Transverse colon (tissue), 4 donors: ENCODE data around the gene TMEM238L. TPM values are rescaled to one million over a fixed set of nuclear protein-coding genes. Genes with fewer than 3 reads are reported as not detected.
A peak's percentile ranks its signal among the peaks of the same experiment; 100 is the strongest.

ENCODE experiments used
- DNase-seq: peaks from one replicate; pipeline ENCODE4 v3.0.0-alpha.2; 2019
- H3K27ac ChIP-seq, 4 donors: fragments of 200-600 bp; sonication (generic); 2 replicates each; pipeline ENCODE4 v1.5.1; 2016 to 2018; ENCODE audit warnings: inconsistent platforms in 4 of 4
- H3K27me3 ChIP-seq: fragments of 200-600 bp; sonication (generic); 2 replicates; pipeline ENCODE4 v1.5.1; 2017; ENCODE audit warnings: inconsistent platforms
- H3K36me3 ChIP-seq, 4 donors: fragments of 200-600 bp; sonication (generic); 2 replicates each; pipeline ENCODE4 v1.5.1; 2017 to 2019; ENCODE audit warnings: inconsistent platforms in 4 of 4
- H3K4me1 ChIP-seq, 4 donors: fragments of 200-600 bp; sonication (generic); 2 replicates each; pipeline ENCODE4 v1.5.1; 2017 to 2020; ENCODE audit warnings: inconsistent platforms in 4 of 4
- H3K4me3 ChIP-seq, 4 donors: fragments of 200-600 bp; sonication (generic); 1 replicate in 1 of 4; 2 replicates in 3 of 4; pipeline versions ENCODE4 v1.5.1 to v1.6.1; 2017 to 2019; ENCODE audit warnings: inconsistent platforms in 4 of 4
- H3K9me3 ChIP-seq, 2 donors: fragments of 200-600 bp; sonication (generic); 2 replicates each; pipeline ENCODE4 v1.5.1; 2017 to 2019; ENCODE audit warnings: inconsistent platforms in 2 of 2
- CTCF ChIP-seq, 5 experiments: fragments of 200-600 bp in 3 of 5; fragments of 450-650 bp in 2 of 5; sonication (generic) in 3 of 5; IDR thresholded peaks; 1 replicate in 2 of 5; 2 replicates in 3 of 5; pipeline ENCODE4 v1.5.1; 2016 to 2017; ENCODE audit warnings: antibody characterized with exemption in 5 of 5, inconsistent platforms in 3 of 5, mild to moderate bottlenecking in 2 of 5, moderate library complexity in 1 of 5
- EP300 ChIP-seq: sonication (generic); formaldehyde crosslinking; IDR thresholded peaks from one replicate; pipeline ENCODE4 v1.6.1; 2017; ENCODE audit warnings: antibody characterized with exemption, low read depth
- POLR2A ChIP-seq: fragments of 450-650 bp; IDR thresholded peaks from one replicate; pipeline ENCODE4 v1.6.1; 2016; ENCODE audit warnings: antibody characterized with exemption, mild to moderate bottlenecking, moderate library complexity
- POLR2AphosphoS5 ChIP-seq, 3 donors: sonication (generic); formaldehyde crosslinking; IDR thresholded peaks; one replicate each; pipeline ENCODE4 v1.6.1; 2016; ENCODE audit warnings: antibody characterized with exemption in 3 of 3
- WGBS, 2 donors: methylation state at CpG; one replicate each; pipeline ENCODE4 v1.1.5; 2018; ENCODE audit warnings: low coverage in 1 of 2; 5-methylcytosine and 5-hydroxymethylcytosine counted together
- in situ Hi-C, 4 donors: fragments of 200-750 bp; cut with MboI; loops; one replicate each; pipeline versions ENCODE4 v1.15.0 to v1.15.1; 2017; ENCODE audit warnings: low sequenced_read_pairs in 3 of 4, low pct_ligation_motif_present in 1 of 4, low pct_unique_long_range_greater_than_20kb in 1 of 4
- intact Hi-C: fragments of 100-400 bp; cut with DNase I; formaldehyde crosslinking; loops from one replicate; pipeline ENCODE4 v1.15.1; 2023; ENCODE audit warnings: low total_unique reads
- total RNA-seq, 4 donors: library from RNA; depleted of rRNA; stranded (reverse); fragments of >200 nt; gene quantifications; one replicate each; pipeline ENCODE4 v1.1.0, GENCODE V29; 2016

TMEM238L gene
- total RNA-seq, 4 donors from 2014 or later, result 34.4 to 66.5 (median 42.5) TPM

- peaks cover 0 to 24% (median 12%) of the 10 kb centered on the region in 4 donors for H3K4me1 ChIP-seq
- TF ChIP-seq POLR2AphosphoS5 (IDR thresholded peaks at IDR 0.05) (no peak), POLR2A (no peak), EP300 (no peak), CTCF (IDR thresholded peaks at IDR 0.05) (no peak)
- no peaks in the 10 kb centered on the region for H3K36me3 ChIP-seq
- no peaks in the 10 kb centered on the region for H3K27me3 ChIP-seq
- H3K27ac ChIP-seq, result peak overlapping the region in 3 of 4 donors; percentile 37 to 71 (median 59)
- intact Hi-C loops (no loop called here), in situ Hi-C loops (loop anchor here (5.0 to 25.0 kb wide), 4 partner anchors 62 to 200 kb away; partner anchors contain the start of gene TMEM220 (in 1 of the 4))
- no peak overlapping the region for H3K4me3 ChIP-seq
- peak; percentile 77 for DNase-seq
- WGBS, 2 donors, result 47% methylated on average over 15 of the region's 15 CpGs; no CpG with 5 or more reads in 1 of the 2 donors
- H3K9me3 ChIP-seq, result no peaks in the 10 kb centered on the region
Observed at GRCh38 chr17:10836966-10837590, 33.2 kb upstream of the TMEM238L start.

DNA sequence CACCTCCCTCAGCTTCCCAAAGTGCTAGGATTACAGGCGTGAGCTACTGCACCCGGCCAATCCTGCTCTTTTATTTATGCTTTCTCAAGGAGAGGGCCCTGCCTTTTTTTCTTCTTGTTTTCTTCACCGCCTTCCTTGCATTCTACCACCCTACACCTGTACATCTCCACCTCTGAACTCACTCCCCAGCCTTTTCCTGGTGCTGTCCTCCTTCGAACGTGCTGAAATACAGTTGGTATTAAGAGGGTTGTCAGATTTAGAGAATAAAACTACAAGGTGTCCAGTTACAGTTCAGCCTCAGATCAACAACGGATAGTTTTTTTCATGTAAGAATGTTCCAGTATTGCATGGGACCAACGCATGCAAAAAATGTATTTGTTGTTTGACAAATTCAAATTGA is 32.2 kb upstream of the TMEM238L start:
- intact Hi-C loops (no loop called here), in situ Hi-C loops (loop anchor here (5.0 to 25.0 kb wide), 4 partner anchors 61 to 199 kb away; partner anchors contain the start of gene TMEM220 (in 1 of the 4))
- Histone ChIP-seq H3K4me3 (no peak overlapping the region), H3K9me3 (no peaks in the 10 kb centered on the region), H3K27me3 (no peaks in the 10 kb centered on the region), H3K4me1 (peaks cover 0 to 24% (median 12%) of the 10 kb centered on the region in 4 donors), H3K36me3 (no peaks in the 10 kb centered on the region), H3K27ac (no peak overlapping the region)
- WGBS, 2 donors, result 63 to 74% methylated on average over 5 to 7 of the region's 7 CpGs
- no peak for DNase-seq
- TF ChIP-seq CTCF (IDR thresholded peaks at IDR 0.05), result no peak
- no peak for TF ChIP-seq POLR2AphosphoS5 (IDR thresholded peaks at IDR 0.05)
- no peak for TF ChIP-seq POLR2A

DNA sequence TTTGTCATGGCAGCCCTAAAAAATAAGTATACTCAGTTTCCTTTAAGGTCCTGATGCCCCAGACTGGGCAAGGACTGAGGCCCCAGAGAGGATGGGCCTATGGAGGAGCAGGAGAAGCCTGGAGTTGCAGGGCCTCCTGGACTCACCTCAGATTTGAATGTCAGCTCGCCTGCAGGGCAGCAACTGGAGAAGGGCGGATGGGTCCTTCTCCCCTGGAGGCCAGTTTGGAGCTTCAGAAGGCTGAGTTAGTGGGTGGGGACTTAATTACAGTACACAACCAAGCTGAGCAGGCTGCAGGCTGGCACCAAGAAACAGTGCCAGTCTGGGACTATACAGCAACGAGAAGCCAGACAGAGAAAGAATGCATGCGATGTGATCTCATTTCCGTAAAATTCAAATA is 27.8 kb upstream of the TMEM238L start:
- in situ Hi-C loops, result loop anchor here in 3 of 4 donors (10.0 to 25.0 kb wide), 3 partner anchors 57 to 194 kb away; partner anchors contain the start of gene TMEM220 (in 1 of the 3)
- Histone ChIP-seq H3K9me3 (no peaks in the 10 kb centered on the region), H3K27ac (peak overlapping the region in 3 of 4 donors; percentile 69 to 78 (median 73)), H3K27me3 (no peaks in the 10 kb centered on the region), H3K4me3 (no peak overlapping the region), H3K36me3 (no peaks in the 10 kb centered on the region), H3K4me1 (peaks cover 0 to 25% (median 7%) of the 10 kb centered on the region in 4 donors)
- no peak for DNase-seq
- WGBS, 2 donors, result 84 to 100% methylated on average over 2 to 5 of the region's 5 CpGs
- intact Hi-C loops, result no loop called here
- TF ChIP-seq EP300 (no peak), POLR2A (no peak), POLR2AphosphoS5 (IDR thresholded peaks at IDR 0.05) (no peak), CTCF (IDR thresholded peaks at IDR 0.05) (no peak)

DNA sequence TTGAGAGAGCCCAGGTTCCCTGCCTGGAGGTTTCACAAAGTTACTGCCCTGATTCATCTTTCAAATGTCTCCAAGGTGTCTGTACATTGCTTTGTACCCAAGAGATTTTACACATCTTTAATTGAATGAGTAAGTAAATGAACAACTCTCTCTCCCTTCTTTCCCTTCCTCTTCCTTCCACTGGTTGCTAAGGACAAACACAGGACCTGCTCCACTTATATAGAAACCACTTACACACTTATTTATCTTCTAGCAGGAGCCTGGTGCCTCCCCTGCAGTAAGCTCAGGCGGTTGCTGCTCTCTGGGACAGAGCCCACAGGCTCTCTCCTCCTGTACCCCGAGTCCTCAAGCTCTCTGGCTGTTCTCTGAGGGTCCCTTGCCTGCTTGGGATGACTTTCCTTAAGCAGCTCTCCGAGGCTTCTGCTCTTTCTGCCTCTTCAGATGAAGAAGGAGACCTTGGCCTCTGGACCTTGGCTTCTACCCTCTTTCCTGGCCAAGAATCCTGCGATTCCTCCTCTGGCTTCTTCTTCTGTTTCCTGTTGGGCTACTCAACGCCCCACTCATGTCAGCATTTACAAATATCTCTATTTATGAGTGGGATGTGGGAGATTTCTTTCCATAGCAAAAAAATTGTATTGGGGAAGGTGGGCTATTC is 24.1 kb upstream of the TMEM238L start:
- H3K27ac ChIP-seq, result peak overlapping the region in 2 of 4 donors; percentile 44 to 60
- intact Hi-C loops, result no loop called here
- no peaks in the 10 kb centered on the region for H3K9me3 ChIP-seq
- peaks cover 0 to 13% (median 7%) of the 10 kb centered on the region in 4 donors for H3K4me1 ChIP-seq
- H3K4me3 ChIP-seq, result no peak overlapping the region
- H3K27me3 ChIP-seq, result no peaks in the 10 kb centered on the region
- DNase-seq, result no peak
- 51 to 59% methylated on average over 4 to 5 of the region's 5 CpGs for WGBS, 2 donors
- TF ChIP-seq CTCF (IDR thresholded peaks at IDR 0.05) (no peak), EP300 (no peak), POLR2A (no peak), POLR2AphosphoS5 (IDR thresholded peaks at IDR 0.05) (no peak)
- in situ Hi-C loops, result loop anchor here in 2 of 4 donors (25.0 kb wide), 1 partner anchor 191 kb away; no protein-coding TSS in a partner anchor
- H3K36me3 ChIP-seq, result no peaks in the 10 kb centered on the region
